Measurements from ENCODE around the gene MCTP1.

Gene MCTP1

GRCh38 chr5:95087816-95088317 lies 197.0 kb downstream of the MCTP1 start:
- DNase-seq (ENCODE audit: low spot score) = peak; percentile 35

GRCh38 chr5:95086927-95087815 lies 197.7 kb downstream of the MCTP1 start:
- DNase-seq (ENCODE audit: low spot score) = no peak

More at GRCh38 chr5:95087816-95088317, 197.0 kb downstream of the MCTP1 start:
- TF ChIP-seq CTCF (IDR thresholded peaks at IDR 0.05; ENCODE audit: extremely low read depth, missing control alignments) = no peak

GRCh38 chr5:95084757-95085156 lies 200.1 kb downstream of the MCTP1 start:
- no peak for DNase-seq (ENCODE audit: low spot score)
- no peak for TF ChIP-seq CTCF (IDR thresholded peaks at IDR 0.05; ENCODE audit: extremely low read depth, missing control alignments)

More at GRCh38 chr5:95086927-95087815, 197.7 kb downstream of the MCTP1 start:
- no peak for TF ChIP-seq CTCF (IDR thresholded peaks at IDR 0.05; ENCODE audit: extremely low read depth, missing control alignments)

- no peak for DNase-seq (ENCODE audit: low spot score)
- no peak for TF ChIP-seq CTCF (IDR thresholded peaks at IDR 0.05; ENCODE audit: extremely low read depth, missing control alignments)
These were observed 201.3 kb downstream of the MCTP1 start for GRCh38 chr5:95083606-95084005.

- DNase-seq (ENCODE audit: low spot score) = no peak
- no peak for TF ChIP-seq CTCF (IDR thresholded peaks at IDR 0.05; ENCODE audit: extremely low read depth, missing control alignments)
These were observed 202.9 kb downstream of the MCTP1 start for GRCh38 chr5:95081982-95082381.

- TF ChIP-seq CTCF (IDR thresholded peaks at IDR 0.05; ENCODE audit: extremely low read depth, missing control alignments) = no peak
- peak; percentile 57 for DNase-seq (ENCODE audit: low spot score)
These were observed 203.4 kb downstream of the MCTP1 start for GRCh38 chr5:95081500-95081960.

GRCh38 chr5:95080441-95080840 lies 204.5 kb downstream of the MCTP1 start:
- no peak for TF ChIP-seq CTCF (IDR thresholded peaks at IDR 0.05; ENCODE audit: extremely low read depth, missing control alignments)
- no peak for DNase-seq (ENCODE audit: low spot score)

Data from GM20000 (cell line).